HG02981 (cell line): ENCODE measurements around the gene GLTP.

ENCODE experiments used
- ATAC-seq: cut with Tn5 transposase; IDR thresholded peaks from one replicate; pipeline ENCODE4 v1.9.1; 2021; ENCODE audit warnings: mild to moderate bottlenecking, moderate library complexity; ENCODE audit not compliant: unreplicated experiment

GLTP gene

GRCh38 chr12:109824731-109825130 lies 55.6 kb downstream of the GLTP start:
- ATAC-seq: no peak

- ATAC-seq: no peak
Observed at GRCh38 chr12:109822951-109823411, 57.4 kb downstream of the GLTP start.

- ATAC-seq: no peak
Observed at GRCh38 chr12:109822416-109822815, 57.9 kb downstream of the GLTP start.

GRCh38 chr12:109821968-109822367 lies 58.4 kb downstream of the GLTP start:
- no peak for ATAC-seq

GRCh38 chr12:109820816-109821381 lies 59.4 kb downstream of the GLTP start:
- ATAC-seq: no peak

- ATAC-seq: no peak
Observed at GRCh38 chr12:109818905-109819500, 61.3 kb downstream of the GLTP start.

GRCh38 chr12:109818253-109818652 lies 62.1 kb downstream of the GLTP start:
- ATAC-seq: no peak

- ATAC-seq: no peak
Observed at GRCh38 chr12:109817627-109818231, 62.6 kb downstream of the GLTP start.

- no peak for ATAC-seq
Observed at GRCh38 chr12:109816870-109817269, 63.5 kb downstream of the GLTP start.

GRCh38 chr12:109815757-109816617 lies 64.4 kb downstream of the GLTP start:
- ATAC-seq: no peak

- no peak for ATAC-seq
Observed at GRCh38 chr12:109815225-109815624, 65.1 kb downstream of the GLTP start.

GRCh38 chr12:109814600-109815150 lies 65.7 kb downstream of the GLTP start:
- no peak for ATAC-seq

- ATAC-seq: no peak
Observed at GRCh38 chr12:109813810-109814416, 66.4 kb downstream of the GLTP start.

- ATAC-seq: no peak
Observed at GRCh38 chr12:109811624-109811995, 68.7 kb downstream of the GLTP start.

GRCh38 chr12:109810954-109811623 lies 69.3 kb downstream of the GLTP start:
- ATAC-seq: no peak

- ATAC-seq: no peak
Observed at GRCh38 chr12:109808876-109809646, 71.3 kb downstream of the GLTP start.

GRCh38 chr12:109807954-109808643 lies 72.2 kb downstream of the GLTP start:
- no peak for ATAC-seq

- ATAC-seq: no peak
Observed at GRCh38 chr12:109804820-109805761, 75.2 kb downstream of the GLTP start.
